ENCODE results near the gene BLOC1S5.
A peak's percentile ranks its signal among the peaks of the same experiment; 100 is the strongest.

BLOC1S5 gene

GRCh38 chr6:8105791-8106190 is 41.6 kb upstream of the BLOC1S5 start:
- TF ChIP-seq CTCF (IDR thresholded peaks at IDR 0.05; ENCODE audit: extremely low read depth, missing control alignments) = no peak
- no peak for DNase-seq (ENCODE audit: low spot score)

GRCh38 chr6:8103726-8104125 is 39.5 kb upstream of the BLOC1S5 start:
- no peak for DNase-seq (ENCODE audit: low spot score)
- TF ChIP-seq CTCF (IDR thresholded peaks at IDR 0.05; ENCODE audit: extremely low read depth, missing control alignments) = no peak

GRCh38 chr6:8102122-8102958 is 38.2 kb upstream of the BLOC1S5 start, which contains the start of gene EEF1E1:
Gene EEF1E1 (minus strand): TSS chr6:8102548. CDS start chr6:8102521, 27 bp downstream.
- peak; percentile 93 for DNase-seq (ENCODE audit: low spot score)
- TF ChIP-seq CTCF (IDR thresholded peaks at IDR 0.05; ENCODE audit: extremely low read depth, missing control alignments) = no peak

GRCh38 chr6:8100159-8100854 is 36.1 kb upstream of the BLOC1S5 start:
- DNase-seq (ENCODE audit: low spot score) = no peak
- TF ChIP-seq CTCF (IDR thresholded peaks at IDR 0.05; ENCODE audit: extremely low read depth, missing control alignments) = no peak

GRCh38 chr6:8090650-8091049 is 26.5 kb upstream of the BLOC1S5 start:
- no peak for TF ChIP-seq CTCF (IDR thresholded peaks at IDR 0.05; ENCODE audit: extremely low read depth, missing control alignments)
- DNase-seq (ENCODE audit: low spot score) = no peak

GRCh38 chr6:8088886-8089285 is 24.7 kb upstream of the BLOC1S5 start:
- no peak for DNase-seq (ENCODE audit: low spot score)
- no peak for TF ChIP-seq CTCF (IDR thresholded peaks at IDR 0.05; ENCODE audit: extremely low read depth, missing control alignments)

All from GM20000 (cell line).